ENCODE data around the gene CLP1. TPM values are rescaled to one million over a fixed set of nuclear protein-coding genes. Genes with fewer than 3 reads are reported as not detected.
"Not testable (repeated sequence)": the region's sequence is repeated elsewhere in the genome, so short reads cannot be mapped to it uniquely, and the experiment has no call there.

CLP1 gene
- total RNA-seq, 1 experiment from 2014 or later, result 23.4 TPM

GRCh38 chr11:57680552-57680874, 23.0 kb downstream of the CLP1 start:
- peak; percentile 48 to 89 for DNase-seq
- BruUV-seq (replicated peaks), result no TSS peak
- TF ChIP-seq EZH2 (IDR thresholded peaks at IDR 0.05; ENCODE audit: low read depth) (no peak), CTCF (conservative IDR thresholded peaks at IDR 0.05) (no peak)
- H3K27me3 ChIP-seq (ENCODE audit: insufficient read depth, low read depth), result no peaks in the 10 kb centered on the region
- ChIA-PET POLR2A (ENCODE audit: unreplicated experiment) (no interaction called here), CTCF (interaction anchor here (0.6 kb wide), 1 partner anchor 222 kb away, joined by 4 read pairs; no protein-coding TSS in a partner anchor)
- H3F3A ChIP-seq (ENCODE audit: insufficient read depth, low read depth), result peaks cover 35% of the 10 kb centered on the region
- intact Hi-C loops (cut with micrococcal nuclease; ENCODE audit: unreplicated experiment), result loop anchor here (5.0 kb wide), 1 partner anchor 137 kb away; no protein-coding TSS in a partner anchor
- peak overlapping the region; percentile 81 for H3K27ac ChIP-seq
- peaks cover 55% of the 10 kb centered on the region for H4K20me1 ChIP-seq (ENCODE audit: insufficient read depth)
- H3K79me2 ChIP-seq (ENCODE audit: low read depth), result peaks cover 87% of the 10 kb centered on the region
- no peak overlapping the region for H2AFZ ChIP-seq
- H3K4me2 ChIP-seq, result peak overlapping the region; percentile 55
- peaks cover 35% of the 10 kb centered on the region for H3K4me1 ChIP-seq (replicated peaks; ENCODE audit: insufficient read depth)
- peaks cover 53% of the 10 kb centered on the region for H3K36me3 ChIP-seq (ENCODE audit: low read depth)
- H3K9me3 ChIP-seq (ENCODE audit: insufficient read depth, low read depth), result no peaks in the 10 kb centered on the region
- no peaks in the 10 kb centered on the region for H3K9me2 ChIP-seq (ENCODE audit: insufficient read depth)
- no peak overlapping the region; the same call in 1 of the 2 replicates for H3K4me3 ChIP-seq

- no peaks in the 10 kb centered on the region for H3K27me3 ChIP-seq (ENCODE audit: insufficient read depth, low read depth)
- peaks cover 56% of the 10 kb centered on the region for H4K20me1 ChIP-seq (ENCODE audit: insufficient read depth)
- BruUV-seq (replicated peaks), result no TSS peak
- intact Hi-C loops (cut with micrococcal nuclease; ENCODE audit: unreplicated experiment), result loop anchor here (5.0 kb wide), 1 partner anchor 136 kb away; no protein-coding TSS in a partner anchor
- ChIA-PET CTCF (no interaction called here), POLR2A (ENCODE audit: unreplicated experiment) (no interaction called here)
- H3K4me3 ChIP-seq, result no peak overlapping the region
- H3K27ac ChIP-seq, result peak overlapping the region; percentile 81
- H3F3A ChIP-seq (ENCODE audit: insufficient read depth, low read depth), result peaks cover 33% of the 10 kb centered on the region
- DNase-seq, result no peak
- H3K4me1 ChIP-seq (replicated peaks; ENCODE audit: insufficient read depth), result peaks cover 30% of the 10 kb centered on the region
- TF ChIP-seq CTCF (conservative IDR thresholded peaks at IDR 0.05) (no peak), EZH2 (IDR thresholded peaks at IDR 0.05; ENCODE audit: low read depth) (no peak)
- peak overlapping the region; percentile 55; the same call in 1 of the 2 replicates for H3K4me2 ChIP-seq
- peaks cover 49% of the 10 kb centered on the region for H3K36me3 ChIP-seq (ENCODE audit: low read depth)
- no peaks in the 10 kb centered on the region for H3K9me3 ChIP-seq (ENCODE audit: insufficient read depth, low read depth)
- H2AFZ ChIP-seq, result no peak overlapping the region
- no peaks in the 10 kb centered on the region for H3K9me2 ChIP-seq (ENCODE audit: insufficient read depth)
- H3K79me2 ChIP-seq (ENCODE audit: low read depth), result peaks cover 84% of the 10 kb centered on the region
Measured at GRCh38 chr11:57681168-57681567, 23.6 kb downstream of the CLP1 start.

GRCh38 chr11:57690474-57690873, 32.9 kb downstream of the CLP1 start:
- H3K9me3 ChIP-seq (ENCODE audit: insufficient read depth, low read depth); intact Hi-C loops (cut with micrococcal nuclease; ENCODE audit: unreplicated experiment); H3K4me3 ChIP-seq; H3K4me2 ChIP-seq; BruUV-seq (replicated peaks); POLR2A ChIA-PET (ENCODE audit: unreplicated experiment); CTCF ChIA-PET; DNase-seq; H2AFZ ChIP-seq; H3K9me2 ChIP-seq (ENCODE audit: insufficient read depth); H3K4me1 ChIP-seq (replicated peaks; ENCODE audit: insufficient read depth); H3K27ac ChIP-seq; H3K27me3 ChIP-seq (ENCODE audit: insufficient read depth, low read depth): not testable (repeated sequence)
- H3K36me3 ChIP-seq (ENCODE audit: low read depth), result peaks cover 39% of the 10 kb centered on the region
- H3F3A ChIP-seq (ENCODE audit: insufficient read depth, low read depth), result peaks cover 21% of the 10 kb centered on the region
- H3K79me2 ChIP-seq (ENCODE audit: low read depth), result peaks cover 16% of the 10 kb centered on the region
- peaks cover 44% of the 10 kb centered on the region for H4K20me1 ChIP-seq (ENCODE audit: insufficient read depth)

GRCh38 chr11:57698843-57699365, 41.3 kb downstream of the CLP1 start:
- CTCF ChIA-PET, result no interaction called here
- H3K27ac ChIP-seq, result no peak overlapping the region
- TF ChIP-seq EZH2 (IDR thresholded peaks at IDR 0.05; ENCODE audit: low read depth) (no peak), CTCF (conservative IDR thresholded peaks at IDR 0.05) (no peak)
- POLR2A ChIA-PET (ENCODE audit: unreplicated experiment), result no interaction called here
- no peaks in the 10 kb centered on the region for H3K79me2 ChIP-seq (ENCODE audit: low read depth)
- H3K4me1 ChIP-seq (replicated peaks; ENCODE audit: insufficient read depth), result no peaks in the 10 kb centered on the region
- peaks cover 35% of the 10 kb centered on the region; the same call in 1 of the 2 replicates for H3F3A ChIP-seq (ENCODE audit: insufficient read depth, low read depth)
- no peaks in the 10 kb centered on the region for H3K9me3 ChIP-seq (ENCODE audit: insufficient read depth, low read depth)
- no peak for DNase-seq
- intact Hi-C loops (cut with micrococcal nuclease; ENCODE audit: unreplicated experiment), result no loop called here
- BruUV-seq (replicated peaks), result no TSS peak
- H4K20me1 ChIP-seq (ENCODE audit: insufficient read depth), result peaks cover 5% of the 10 kb centered on the region; the same call in 1 of the 2 replicates
- no peak overlapping the region for H2AFZ ChIP-seq
- no peak overlapping the region for H3K4me2 ChIP-seq
- no peak overlapping the region for H3K4me3 ChIP-seq
- no peaks in the 10 kb centered on the region for H3K9me2 ChIP-seq (ENCODE audit: insufficient read depth)
- no peaks in the 10 kb centered on the region for H3K27me3 ChIP-seq (ENCODE audit: insufficient read depth, low read depth)
- peaks cover 47% of the 10 kb centered on the region for H3K36me3 ChIP-seq (ENCODE audit: low read depth)
